ENCODE measurements around the gene FAM78B.

- TF ChIP-seq, protein P1, sequence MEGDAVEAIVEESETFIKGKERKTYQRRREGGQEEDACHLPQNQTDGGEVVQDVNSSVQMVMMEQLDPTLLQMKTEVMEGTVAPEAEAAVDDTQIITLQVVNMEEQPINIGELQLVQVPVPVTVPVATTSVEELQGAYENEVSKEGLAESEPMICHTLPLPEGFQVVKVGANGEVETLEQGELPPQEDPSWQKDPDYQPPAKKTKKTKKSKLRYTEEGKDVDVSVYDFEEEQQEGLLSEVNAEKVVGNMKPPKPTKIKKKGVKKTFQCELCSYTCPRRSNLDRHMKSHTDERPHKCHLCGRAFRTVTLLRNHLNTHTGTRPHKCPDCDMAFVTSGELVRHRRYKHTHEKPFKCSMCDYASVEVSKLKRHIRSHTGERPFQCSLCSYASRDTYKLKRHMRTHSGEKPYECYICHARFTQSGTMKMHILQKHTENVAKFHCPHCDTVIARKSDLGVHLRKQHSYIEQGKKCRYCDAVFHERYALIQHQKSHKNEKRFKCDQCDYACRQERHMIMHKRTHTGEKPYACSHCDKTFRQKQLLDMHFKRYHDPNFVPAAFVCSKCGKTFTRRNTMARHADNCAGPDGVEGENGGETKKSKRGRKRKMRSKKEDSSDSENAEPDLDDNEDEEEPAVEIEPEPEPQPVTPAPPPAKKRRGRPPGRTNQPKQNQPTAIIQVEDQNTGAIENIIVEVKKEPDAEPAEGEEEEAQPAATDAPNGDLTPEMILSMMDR (IDR thresholded peaks at IDR 0.05), result no peak
- TF ChIP-seq POLR2A (IDR thresholded peaks at IDR 0.05) (no peak), EP300 (IDR thresholded peaks at IDR 0.05) (no peak)
Observed at GRCh38 chr1:166133857-166134256, 32.9 kb downstream of the FAM78B start.
